SKM-1 (cell line): ENCODE measurements around the gene PIM2.

Experiments
- DNase-seq: peaks from one replicate; lab custom pipeline; 2025; ENCODE audit not compliant: unreplicated experiment; lab: John Stamatoyannopoulos, UW

PIM2 gene

DNA sequence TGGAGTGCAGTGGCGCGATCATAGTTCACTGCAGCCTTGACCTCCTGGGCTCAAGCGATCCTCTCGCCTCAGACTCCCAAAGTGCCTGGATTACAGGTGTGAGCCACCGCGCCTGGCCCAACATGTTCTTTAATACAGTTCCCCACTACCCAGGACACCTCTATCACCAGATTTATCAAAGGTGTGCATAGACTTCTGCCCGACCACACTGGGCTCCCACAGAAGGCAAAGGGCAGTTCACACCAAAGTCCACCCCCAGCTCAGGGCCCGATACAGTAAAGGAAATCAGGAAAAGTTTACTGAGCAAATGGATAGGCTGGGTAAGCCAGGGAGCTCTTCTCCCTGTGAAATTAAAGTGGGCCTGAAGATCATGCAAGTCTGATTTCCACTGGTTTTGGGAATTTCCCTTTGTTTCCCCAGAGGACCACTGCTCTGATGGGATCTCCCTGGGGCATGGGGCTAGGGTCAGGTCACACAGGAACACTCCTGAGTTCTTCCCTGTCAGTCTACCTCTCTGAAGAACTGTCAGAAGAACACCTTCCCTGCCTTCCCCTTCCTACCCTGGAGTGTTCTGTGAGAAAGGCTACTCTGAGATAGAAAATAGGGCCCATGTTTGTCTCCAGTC is 17.7 kb upstream of the PIM2 start:
- no peak for DNase-seq

DNA sequence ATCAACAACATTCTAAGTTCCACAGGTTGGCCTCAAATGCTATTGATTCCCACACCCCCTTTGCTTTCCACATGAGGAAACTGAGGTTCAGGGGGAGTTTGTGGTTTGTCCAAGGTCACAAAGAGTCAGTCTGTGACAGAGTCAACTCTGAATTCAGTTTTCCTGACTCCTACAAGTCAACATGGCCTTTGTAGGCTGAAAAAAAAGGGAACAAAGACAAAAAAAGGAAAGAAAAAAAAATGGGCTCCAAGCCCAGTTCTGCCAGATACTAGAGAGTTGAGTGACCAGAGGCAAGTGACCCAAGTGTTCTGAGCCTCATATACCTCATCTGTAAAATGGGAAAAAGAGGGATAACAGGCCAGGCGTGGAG is 16.5 kb upstream of the PIM2 start:
- no peak for DNase-seq

DNA sequence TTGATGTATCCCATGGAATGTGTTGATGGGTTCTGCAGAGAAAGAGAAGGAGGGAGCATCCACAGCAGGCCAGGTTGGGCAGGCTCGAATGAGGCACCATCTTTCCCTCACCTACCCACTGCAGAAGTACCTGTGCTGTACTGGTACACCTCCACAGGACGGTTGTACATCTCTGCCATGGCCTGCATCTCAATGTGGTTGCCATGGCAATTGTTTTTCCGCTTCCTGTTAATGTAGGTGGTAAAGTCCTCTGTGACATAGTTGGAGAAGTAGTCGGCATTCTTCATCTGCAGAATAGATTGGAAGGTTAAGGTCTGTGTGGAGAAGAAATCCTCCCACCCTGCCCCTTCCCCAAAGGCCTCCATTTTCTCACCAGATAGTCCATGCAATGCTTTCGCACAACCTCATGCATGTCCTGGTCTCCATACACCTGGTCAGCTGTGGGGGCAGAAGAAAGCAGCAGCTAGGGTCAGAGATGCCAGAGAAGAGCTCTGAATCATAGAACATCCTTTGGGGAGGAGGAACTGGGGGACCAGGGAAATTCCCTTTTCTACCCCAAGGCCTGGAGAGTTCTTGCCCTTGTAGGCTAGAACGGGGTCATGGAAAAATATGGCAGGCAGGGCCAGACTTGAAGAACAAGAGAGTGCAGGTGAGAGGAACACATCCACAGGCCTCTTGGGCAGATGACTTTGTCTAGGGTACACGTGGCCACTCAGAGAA is 15.9 kb upstream of the PIM2 start:
- no peak for DNase-seq

DNA sequence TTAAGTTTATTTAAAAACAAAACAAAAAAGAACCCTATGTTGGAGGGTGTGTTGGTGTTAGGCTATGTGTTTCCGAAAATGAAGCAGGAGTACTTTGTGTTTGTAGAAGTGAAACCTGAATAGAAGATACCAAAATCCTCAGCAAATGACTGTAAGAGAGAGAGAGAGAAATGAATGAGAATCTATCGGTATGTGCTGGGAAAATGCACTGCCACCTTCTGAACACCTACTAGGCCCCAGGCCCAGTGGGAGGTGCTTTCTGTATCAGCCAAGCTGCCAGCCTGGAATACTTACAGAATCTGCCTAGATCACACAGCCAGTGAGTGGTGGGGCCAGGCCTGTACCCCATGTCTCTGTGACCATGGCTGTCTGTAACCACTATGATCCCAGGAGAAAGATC is 14.9 kb upstream of the PIM2 start:
- DNase-seq = no peak

DNA sequence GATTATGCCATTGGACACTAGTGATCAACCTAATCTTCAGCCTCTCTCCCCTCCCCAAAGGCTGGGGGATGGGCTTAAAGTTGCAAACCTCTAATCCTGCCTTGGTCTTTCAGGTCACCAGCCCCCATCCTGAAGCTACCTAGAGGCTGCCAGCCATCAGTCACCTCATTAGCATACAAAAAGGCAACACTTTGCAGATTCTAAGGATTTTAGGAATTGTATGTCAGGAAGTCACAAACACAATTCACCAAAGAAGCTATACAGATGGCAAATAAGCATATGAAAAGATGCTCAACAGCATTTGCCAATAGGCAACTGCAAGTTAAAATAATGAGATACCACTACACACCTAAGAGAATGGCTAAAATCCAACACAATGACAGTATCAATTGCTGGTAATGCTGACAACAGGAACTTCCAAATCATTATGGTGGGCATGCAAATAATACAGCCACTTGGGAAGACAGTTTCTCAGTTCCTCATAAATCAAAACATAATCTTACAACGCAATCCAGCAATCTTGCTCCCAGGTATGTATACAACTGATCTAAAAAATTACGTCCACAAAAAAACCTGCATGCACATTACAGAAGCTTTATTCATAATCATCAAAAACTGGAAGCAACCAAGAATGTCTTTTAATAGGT is 9.0 kb upstream of the PIM2 start:
- no peak for DNase-seq

DNA sequence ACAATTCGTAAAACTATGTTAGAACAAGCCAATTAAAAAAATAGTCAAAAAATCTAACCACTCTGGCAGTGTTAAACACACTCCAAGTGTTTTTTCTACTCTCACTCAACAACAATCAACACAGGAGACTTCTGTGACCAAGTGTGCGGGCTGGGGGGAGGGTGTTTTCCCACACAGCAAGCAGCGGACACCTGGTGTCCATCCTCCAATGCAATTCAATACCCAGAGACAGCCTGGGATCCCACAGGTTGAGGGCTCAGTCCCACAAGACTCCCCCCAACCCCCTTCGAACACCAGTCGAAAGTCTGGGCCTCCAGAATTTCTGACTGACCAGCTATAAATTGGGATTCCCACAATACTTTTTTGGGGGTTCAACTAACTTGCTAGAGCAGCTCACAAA is 8.3 kb upstream of the PIM2 start:
- DNase-seq = no peak

DNA sequence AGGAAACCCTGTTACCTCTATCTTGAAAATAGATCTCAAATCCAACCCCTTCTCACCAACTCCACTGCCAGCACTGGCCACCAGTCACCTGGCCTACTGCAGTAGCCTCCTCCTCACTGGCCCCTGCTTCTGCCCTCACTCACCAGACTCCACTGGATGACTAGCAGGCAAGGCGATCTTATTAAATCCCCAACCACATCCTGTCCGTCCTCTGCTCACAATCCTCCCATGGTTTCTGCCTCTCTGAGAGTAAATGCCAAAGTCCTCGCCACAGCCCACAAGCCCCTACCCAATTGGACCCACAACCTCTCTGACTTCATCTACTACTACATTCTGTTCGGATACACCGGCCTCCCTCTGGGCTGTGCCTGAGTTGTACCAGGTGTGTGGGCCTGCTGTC is 5.4 kb upstream of the PIM2 start:
- DNase-seq = no peak

DNA sequence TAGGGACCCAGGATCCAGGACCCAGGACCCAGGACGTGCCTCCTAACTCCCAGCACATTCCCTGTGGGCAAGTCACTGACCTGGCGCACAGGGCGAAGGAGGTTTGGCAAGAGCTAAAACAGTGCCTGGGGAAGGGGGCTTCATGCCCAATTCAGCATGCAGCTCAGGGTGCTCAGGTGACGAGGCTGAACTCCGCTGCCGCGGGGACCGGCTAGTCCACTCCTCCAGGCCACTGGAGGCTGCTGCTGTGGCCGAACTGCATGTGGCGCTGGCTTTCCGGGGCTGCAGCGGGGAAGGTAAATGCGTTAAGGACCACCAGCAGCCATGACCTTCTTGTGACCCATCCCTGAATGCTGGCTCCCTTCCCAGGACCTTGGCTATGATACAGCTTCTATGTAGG is 4.9 kb upstream of the PIM2 start:
- no peak for DNase-seq

DNA sequence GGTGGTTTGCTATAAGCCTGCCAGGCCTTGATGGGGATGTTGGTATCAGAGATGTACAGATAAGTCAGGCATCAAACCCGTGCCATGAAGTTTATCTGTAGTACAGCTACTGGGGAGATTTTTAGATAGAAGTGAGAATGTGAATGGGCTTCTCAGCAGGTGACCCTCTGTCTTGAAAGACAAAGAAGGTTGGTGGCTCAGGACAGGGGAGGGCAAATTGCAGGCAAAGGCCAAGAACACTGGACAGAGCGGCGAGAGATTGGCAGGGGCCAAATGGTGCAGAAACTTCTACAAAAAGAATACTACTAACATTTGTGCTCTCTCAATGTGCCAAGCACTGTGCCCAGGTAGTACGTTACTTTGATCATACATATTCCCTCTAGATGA is 1.9 kb upstream of the PIM2 start:
- no peak for DNase-seq

DNA sequence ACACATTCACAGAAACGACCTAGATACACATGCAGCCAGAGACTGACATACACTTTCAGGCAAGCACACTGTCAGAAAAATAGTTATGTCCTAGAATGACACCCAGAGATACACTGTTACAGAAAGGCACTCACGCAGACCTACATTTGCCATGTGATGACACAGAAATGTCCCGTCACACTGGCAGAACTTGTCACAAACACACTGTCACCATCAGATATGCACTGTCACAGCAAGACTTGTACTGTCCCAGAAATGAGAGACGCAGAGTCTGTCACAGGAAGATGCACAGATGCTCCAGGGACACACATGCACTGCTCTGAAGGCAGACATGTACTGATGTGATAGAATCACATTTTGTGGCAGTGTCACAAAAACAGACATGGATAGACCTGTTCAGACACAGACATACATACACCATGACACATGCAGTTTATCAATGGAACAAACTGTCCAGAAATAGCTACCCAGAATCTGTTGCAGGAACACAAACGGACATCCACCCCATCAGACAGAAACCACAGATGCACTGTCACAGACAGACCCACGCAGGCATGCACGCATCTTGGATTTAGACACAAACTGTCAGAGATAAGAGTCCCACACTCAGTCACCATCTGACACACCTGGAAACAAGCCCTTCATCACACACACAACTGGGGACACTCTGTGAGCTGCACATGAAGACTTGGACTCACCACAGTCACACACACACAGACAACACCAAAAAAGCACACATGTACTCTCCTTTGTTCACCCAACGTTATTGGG is 1.3 kb upstream of the PIM2 start:
- no peak for DNase-seq

DNA sequence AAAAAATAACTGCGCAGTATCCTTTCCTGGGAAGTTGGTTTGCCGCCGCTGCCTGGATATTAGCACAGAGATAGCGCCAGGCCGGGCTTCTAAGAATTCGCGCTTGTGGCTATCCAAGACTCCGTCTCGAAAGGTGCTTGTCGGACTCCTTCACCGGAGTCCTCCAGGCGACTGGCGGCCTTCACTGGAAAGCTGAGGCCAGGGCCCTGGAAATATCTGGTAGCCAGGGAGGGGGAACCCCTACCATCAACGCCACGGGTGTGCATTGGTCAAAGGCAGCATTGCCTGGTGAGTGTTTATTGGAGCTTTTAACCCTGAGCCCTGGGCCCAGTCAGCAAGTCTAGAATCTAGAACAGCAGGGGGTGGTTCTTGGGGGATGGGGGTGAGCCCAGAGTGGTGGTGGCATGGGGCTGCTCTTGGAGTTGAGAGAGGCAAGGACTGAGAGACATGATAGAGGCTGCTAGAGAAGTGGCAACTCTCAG is 577 bp upstream of the PIM2 start:
- no peak for DNase-seq

DNA sequence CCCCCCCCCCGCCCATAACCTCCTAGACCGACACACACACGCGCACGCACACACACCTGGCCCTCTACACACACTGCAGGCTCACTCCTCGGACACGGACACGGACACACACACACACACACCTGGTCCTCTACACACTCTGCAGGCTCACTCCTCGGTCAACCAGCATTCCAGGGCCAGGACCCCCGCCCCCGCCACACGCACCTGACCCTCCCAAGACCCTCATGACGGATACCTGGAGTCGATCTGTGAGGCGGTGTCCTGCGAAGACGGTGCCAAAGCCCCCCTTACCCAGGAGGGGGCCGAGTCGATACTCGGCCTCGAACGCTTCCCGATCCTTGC is 552 bp downstream of the PIM2 start:
- DNase-seq = no peak

DNA sequence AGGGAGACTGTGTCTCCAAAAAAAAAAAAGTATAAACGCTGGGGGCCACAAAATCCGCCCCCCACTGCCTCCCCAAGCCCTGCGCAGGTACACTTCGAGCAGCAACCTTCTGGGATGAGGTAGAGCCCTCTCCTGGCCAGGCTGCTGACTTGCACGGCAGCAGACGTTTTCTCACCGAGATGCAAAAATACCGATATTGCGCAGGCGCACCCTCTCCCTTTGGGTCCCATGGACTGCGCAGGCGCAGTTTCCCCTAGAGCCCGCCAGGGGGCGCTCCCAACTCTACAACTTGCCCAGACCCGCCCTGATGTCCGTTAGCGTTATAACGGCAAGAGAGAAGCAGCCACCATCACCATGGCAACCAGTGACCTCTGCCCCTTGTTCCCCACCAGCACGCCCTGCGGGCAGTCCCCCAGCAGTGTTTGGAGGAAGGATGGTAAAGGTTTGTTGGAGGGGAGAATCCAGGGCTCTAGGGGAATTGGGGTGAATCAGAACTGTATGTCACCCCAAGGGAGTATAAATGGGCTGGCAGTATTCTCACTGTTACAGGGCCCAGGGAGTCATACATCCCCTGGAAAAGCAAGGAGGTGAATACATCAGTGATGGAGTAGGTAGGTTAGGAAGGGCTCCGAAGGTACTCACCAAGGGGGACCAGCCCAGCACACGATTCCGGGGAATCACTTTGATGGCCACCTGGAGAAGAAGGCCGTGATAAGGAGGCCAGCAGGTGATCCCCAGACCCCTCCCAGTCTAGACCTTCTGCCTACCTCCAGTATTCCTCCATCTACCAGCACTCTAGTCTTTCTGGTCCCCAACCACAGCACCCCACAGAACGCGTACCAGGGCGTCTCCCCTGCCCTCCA is 1.5 kb downstream of the PIM2 start:
- peak; percentile 46 for DNase-seq

DNA sequence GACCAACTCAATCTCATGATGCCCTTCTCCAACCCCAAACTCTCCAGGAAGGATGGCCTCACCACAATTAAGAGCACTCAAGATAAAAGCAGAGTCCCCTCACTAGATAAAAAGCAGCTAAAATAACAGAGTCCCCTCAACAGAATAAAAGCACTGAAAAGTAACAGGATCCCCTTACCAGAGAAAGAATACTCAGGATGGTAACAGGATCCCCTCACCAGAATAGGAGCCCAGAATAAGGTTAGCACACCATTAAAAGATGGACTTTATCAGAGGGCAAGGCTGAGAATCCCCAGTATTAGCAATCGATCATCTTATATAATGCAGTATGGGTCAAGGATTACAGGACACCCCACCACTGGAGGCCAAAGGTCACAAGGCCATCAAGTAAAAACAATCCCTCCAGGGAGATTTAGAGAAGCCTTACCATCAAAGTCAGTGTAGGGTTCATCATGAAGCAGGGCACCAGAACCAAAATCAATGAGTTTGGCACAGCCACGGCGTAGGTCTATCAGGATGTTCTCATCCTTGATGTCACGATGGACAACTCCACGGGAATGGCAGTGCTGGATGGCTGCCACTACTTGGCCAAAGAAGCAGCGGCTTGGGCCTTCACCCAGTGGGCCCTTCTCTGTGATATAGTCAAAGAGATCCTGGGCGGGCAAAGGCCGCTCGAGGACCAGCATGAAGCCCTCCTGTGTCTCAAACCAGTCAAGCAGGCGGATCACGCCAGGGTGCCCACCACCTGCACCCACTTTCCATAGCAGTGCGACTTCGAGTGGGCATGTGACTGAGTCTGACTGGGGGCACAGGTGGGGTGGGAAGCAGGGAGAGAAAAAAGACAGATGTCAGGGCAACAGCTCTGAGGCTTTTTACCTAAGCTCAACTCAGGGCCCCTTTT is 4.0 kb downstream of the PIM2 start:
- no peak for DNase-seq

DNA sequence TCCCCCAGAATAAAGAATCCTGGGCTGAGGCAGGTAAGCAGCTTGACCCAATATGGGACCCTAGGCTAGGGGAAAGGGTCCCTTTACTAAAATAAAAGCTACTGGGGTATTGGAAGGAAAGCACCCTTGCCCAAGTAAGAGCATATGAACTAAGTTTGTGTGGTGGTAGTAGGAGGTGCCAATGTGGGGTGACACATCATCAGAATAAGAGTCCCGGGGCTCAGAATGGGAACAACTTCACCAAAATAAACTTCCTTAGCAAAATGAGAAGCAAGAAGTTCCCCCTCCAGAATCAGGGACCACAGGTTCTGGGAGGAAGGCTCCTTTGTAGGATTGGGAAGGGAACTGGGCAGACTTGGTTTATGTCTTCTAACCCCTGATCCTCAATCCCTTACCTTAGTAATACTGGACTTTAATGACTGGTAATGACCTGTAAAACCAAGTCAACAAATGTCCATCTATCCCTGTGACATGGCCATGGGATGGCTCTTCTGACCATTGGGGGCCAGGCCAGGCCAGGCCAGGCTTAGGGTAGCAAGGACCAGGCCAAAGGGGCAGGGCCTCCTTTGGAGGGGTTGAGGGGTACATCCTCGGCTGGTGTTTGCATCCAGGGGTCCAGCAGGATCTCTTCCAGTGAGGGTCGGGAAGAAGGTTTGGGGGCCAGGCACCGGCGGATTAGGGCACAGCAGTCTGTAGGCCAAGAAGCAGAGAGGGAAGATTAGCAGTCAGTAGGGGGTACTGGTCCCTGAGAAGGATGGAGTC is 5.0 kb downstream of the PIM2 start:
- no peak for DNase-seq

DNA sequence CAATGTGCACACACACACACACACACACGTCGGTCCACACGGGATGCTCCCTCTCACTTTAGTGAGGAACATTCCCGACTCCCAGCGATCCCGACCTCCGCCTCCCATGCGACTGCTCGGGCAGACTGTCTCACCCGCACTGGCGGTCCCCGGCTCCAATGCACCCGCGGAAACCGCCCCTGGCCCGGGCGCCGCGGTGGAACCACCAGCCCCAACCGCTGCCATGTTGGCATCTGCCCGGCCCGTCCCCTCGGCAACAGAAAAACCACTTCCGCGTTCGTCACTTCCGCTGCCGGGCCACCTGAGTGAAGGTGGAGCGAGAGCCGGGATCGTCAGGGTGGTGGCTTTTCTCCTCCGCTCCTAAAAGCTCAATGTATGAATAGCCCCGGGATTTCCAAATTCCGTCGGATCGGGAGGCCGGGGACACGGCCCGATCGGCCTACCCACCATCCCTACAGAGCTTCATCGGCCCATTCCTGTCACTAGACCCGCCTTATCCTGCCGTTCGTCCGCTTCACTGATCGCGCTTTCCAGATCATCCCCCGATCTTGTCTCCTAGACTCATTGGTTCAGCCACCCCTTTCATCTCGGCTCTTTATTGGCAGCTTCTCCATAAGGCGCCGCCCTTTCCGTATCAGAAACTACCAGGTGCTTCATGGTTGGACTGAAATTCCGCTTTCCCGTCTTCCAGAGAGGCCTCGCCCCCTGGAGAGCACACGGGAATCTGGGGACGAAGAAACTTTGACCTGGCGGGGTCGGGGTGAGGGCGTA is 7.2 kb downstream of the PIM2 start, which contains the start of gene SLC35A2:
SLC35A2 (minus strand) TSS at position 235 of the 771 bp plus-strand sequence; CDS start at position 225, 10 bp downstream.
- DNase-seq = peak; percentile 13

DNA sequence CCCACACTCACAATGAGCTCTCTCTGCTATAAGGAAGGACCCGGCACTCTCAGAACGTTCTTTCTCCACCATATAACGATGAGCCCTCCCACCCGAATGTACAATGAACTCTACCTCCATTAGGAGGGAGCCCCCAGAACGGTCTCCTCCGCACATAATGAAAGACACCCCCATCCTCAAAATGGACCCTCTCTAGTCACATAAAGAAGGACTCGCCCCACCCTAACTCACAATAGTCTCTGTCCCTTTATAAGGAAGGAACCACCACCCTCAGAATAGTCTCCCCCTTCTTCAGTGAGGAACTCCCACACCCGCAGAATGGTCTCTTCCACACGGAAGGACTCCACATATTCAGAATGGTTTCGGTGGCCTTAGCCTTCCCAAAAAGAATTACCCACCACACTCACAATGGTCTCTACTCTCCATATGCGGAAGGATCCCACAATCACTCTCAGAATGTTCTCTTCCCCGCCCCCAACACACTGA is 7.9 kb downstream of the PIM2 start:
- no peak for DNase-seq

DNA sequence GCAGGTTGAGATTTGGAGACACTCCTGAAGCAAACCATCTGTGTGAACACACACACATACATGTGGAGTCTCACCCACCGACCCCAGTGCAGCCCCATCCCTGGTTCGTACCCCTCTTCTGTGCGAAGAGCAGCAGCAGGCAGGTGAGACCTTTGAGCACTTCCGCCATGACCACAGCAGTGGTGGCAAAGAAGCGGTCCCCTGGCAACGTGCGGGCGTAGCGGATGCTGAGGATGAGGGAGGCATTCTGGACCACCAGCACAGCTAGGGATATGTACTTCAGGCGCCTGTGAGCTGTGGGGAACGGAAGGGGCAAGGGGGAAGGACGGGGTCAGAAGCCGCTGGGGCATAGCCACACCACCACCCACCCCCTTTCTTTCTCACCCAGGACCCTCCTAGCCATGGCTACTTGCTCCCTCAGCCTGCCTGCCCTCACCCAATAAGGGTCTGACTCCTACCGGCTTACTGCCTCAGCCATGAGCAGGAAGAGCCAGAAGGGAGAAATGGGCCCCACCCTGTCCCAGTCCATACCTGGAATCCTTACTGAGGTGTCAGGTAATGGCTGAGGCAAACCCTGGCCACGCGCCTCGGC is 9.0 kb downstream of the PIM2 start:
- DNase-seq = no peak
